SK-N-SH (cell line): ENCODE measurements around the gene ARHGAP5. TPM values are rescaled to one million over a fixed set of nuclear protein-coding genes. Genes with fewer than 3 reads are reported as not detected.

Experiments
- CTCF ChIA-PET: fragments of 300-600, 350-600 bp; formaldehyde crosslinking; extraction: SDS; loops from one replicate; lab custom pipeline; 2021; lab: Yijun Ruan, JAX
- POLR2A ChIA-PET: fragments of 350-600 bp; sonication (Branson Sonifier 250); formaldehyde crosslinking; extraction: SDS; loops from one replicate; lab custom pipeline; 2020; ENCODE audit warnings: antibody characterized with exemption, inconsistent platforms; lab: Yijun Ruan, JAX
- DNase-seq: peaks from one replicate; pipeline ENCODE4 v3.0.0; 2012
- H2AFZ ChIP-seq: fragments of 200-600 bp; sonication (generic); 2 replicates; pipeline ENCODE4 v1.8.1; 2016; ENCODE audit warnings: antibody characterized with exemption, mild to moderate bottlenecking, low read depth
- H3F3A ChIP-seq: fragments of 200-600 bp; sonication (generic); replicated peaks from 2 replicates; pipeline ENCODE3; 2016; ENCODE audit warnings: antibody characterized with exemption, mild to moderate bottlenecking; ENCODE audit not compliant: insufficient read depth
- H3K27ac ChIP-seq, 2 experiments: fragments of 200-500 bp in 1 of 2; fragments of 200-600 bp in 1 of 2; sonication (Bioruptor generic) in 1 of 2; sonication (generic), shearing (Covaris generic) in 1 of 2; 2 replicates each; pipeline versions ENCODE4 v1.5.1 to v1.6.1; 2014 to 2016; ENCODE audit warnings: low read depth in 2 of 2, inconsistent platforms in 1 of 2, low read length in 1 of 2, mild to moderate bottlenecking in 1 of 2, mixed read lengths in 1 of 2
- H3K27me3 ChIP-seq: fragments of 200-600 bp; sonication (generic), shearing (Covaris generic); 2 replicates; pipeline ENCODE4 v1.6.1; 2016; ENCODE audit warnings: mixed run types; ENCODE audit not compliant: insufficient read depth
- H3K36me3 ChIP-seq, 2 experiments: fragments of 200-500 bp in 1 of 2; fragments of 200-600 bp in 1 of 2; sonication (Bioruptor generic) in 1 of 2; sonication (generic) in 1 of 2; replicated peaks in 1 of 2; 2 replicates each; pipeline versions ENCODE3 to v1.5.1; 2014 to 2016; ENCODE audit warnings: low read length in 1 of 2, mild to moderate bottlenecking in 1 of 2; ENCODE audit not compliant: insufficient read depth in 2 of 2, control insufficient read depth in 1 of 2
- H3K4me1 ChIP-seq, 2 experiments: fragments of 200-500 bp in 1 of 2; fragments of 200-600 bp in 1 of 2; sonication (Bioruptor generic) in 1 of 2; sonication (generic), shearing (Covaris generic) in 1 of 2; 2 replicates each; pipeline versions ENCODE4 v1.5.1 to v1.6.1; 2014 to 2016; ENCODE audit warnings: low read depth in 1 of 2, low read length in 1 of 2, mixed run types in 1 of 2; ENCODE audit not compliant: insufficient read depth in 2 of 2, control insufficient read depth in 1 of 2
- H3K4me2 ChIP-seq: fragments of 200-600 bp; sonication (generic), shearing (Covaris generic); 2 replicates; pipeline ENCODE4 v1.6.1; 2017; ENCODE audit warnings: mixed run types
- H3K4me3 ChIP-seq, 2 experiments: fragments of 200-500 bp in 1 of 2; fragments of 200-600 bp in 1 of 2; sonication (Bioruptor generic) in 1 of 2; sonication (generic), shearing (Covaris generic) in 1 of 2; 2 replicates each; pipeline versions ENCODE4 v1.5.1 to v1.8.1; 2014 to 2016; ENCODE audit warnings: low read depth in 2 of 2, inconsistent platforms in 1 of 2, low read length in 1 of 2, mild to moderate bottlenecking in 1 of 2, mixed read lengths in 1 of 2, moderate library complexity in 1 of 2
- H3K79me2 ChIP-seq: fragments of 200-600 bp; sonication (generic); 2 replicates; pipeline ENCODE4 v1.8.1; 2017; ENCODE audit warnings: mild to moderate bottlenecking; ENCODE audit not compliant: insufficient read depth
- H3K9ac ChIP-seq: fragments of 200-600 bp; sonication (generic); 2 replicates; pipeline ENCODE4 v1.6.1; 2017; ENCODE audit warnings: mixed run types
- H3K9me2 ChIP-seq: fragments of 200-600 bp; sonication (generic); 2 replicates; pipeline ENCODE4 v1.6.1; 2017; ENCODE audit warnings: mixed run types
- H3K9me3 ChIP-seq: fragments of 200-600 bp; sonication (generic); 2 replicates; pipeline ENCODE4 v1.6.1; 2017; ENCODE audit warnings: mixed run types, mild to moderate bottlenecking, moderate library complexity
- H4K20me1 ChIP-seq: fragments of 200-600 bp; sonication (generic); 2 replicates; pipeline ENCODE4 v1.6.1; 2017; ENCODE audit warnings: mild to moderate bottlenecking, mixed run types; ENCODE audit not compliant: insufficient read depth
- EP300 ChIP-seq, 2 experiments: IDR thresholded peaks; 2 replicates each; pipeline versions ENCODE4 v1.4.0 to v1.6.1; 2012; ENCODE audit warnings: borderline replicate concordance in 1 of 2, low read depth in 1 of 2, low read length in 1 of 2
- EZH2phosphoT487 ChIP-seq: fragments of 200-600 bp; sonication (generic); IDR thresholded peaks from 2 replicates; pipeline ENCODE4 v1.6.1; 2017; ENCODE audit warnings: low read depth, mixed run types, mild to moderate bottlenecking, antibody characterized with exemption, moderate library complexity, borderline replicate concordance
- FOXJ3 ChIP-seq: sonication (generic); formaldehyde crosslinking; IDR thresholded peaks from 2 replicates; pipeline ENCODE4 v1.5.1; 2020; ENCODE audit warnings: mild to moderate bottlenecking, missing genetic modification reagents
- GABPA ChIP-seq: IDR thresholded peaks from 2 replicates; pipeline ENCODE4 v1.4.0; 2012; ENCODE audit warnings: low read depth, mild to moderate bottlenecking
- IRF3 ChIP-seq: fragments of 150-350 bp; IDR thresholded peaks from 2 replicates; pipeline ENCODE4 v1.6.1; 2016; ENCODE audit warnings: mild to moderate bottlenecking, low read depth, low read length
- MEF2A ChIP-seq: IDR thresholded peaks from 2 replicates; pipeline ENCODE4 v1.4.0; 2012; ENCODE audit warnings: low read depth, borderline replicate concordance
- NRF1 ChIP-seq: IDR thresholded peaks from 2 replicates; pipeline ENCODE4 v1.6.1; 2012; ENCODE audit warnings: low read depth, mild to moderate bottlenecking, low read length
- POLR2AphosphoS5 ChIP-seq: IDR thresholded peaks from 2 replicates; pipeline ENCODE4 v1.6.1; 2012; ENCODE audit warnings: low read depth, low read length
- SIN3A ChIP-seq: IDR thresholded peaks from 2 replicates; pipeline ENCODE4 v1.6.1; 2012; ENCODE audit warnings: low read depth, mild to moderate bottlenecking, low read length, moderate library complexity, borderline replicate concordance
- TAF1 ChIP-seq: IDR thresholded peaks from 2 replicates; pipeline ENCODE4 v1.6.1; 2012; ENCODE audit warnings: low read depth, mild to moderate bottlenecking, low read length, moderate library complexity, borderline replicate concordance
- USF1 ChIP-seq: IDR thresholded peaks from 2 replicates; pipeline ENCODE4 v1.4.0; 2012; ENCODE audit warnings: low read depth, borderline replicate concordance
- USF2 ChIP-seq: fragments of 150-350 bp; IDR thresholded peaks from 2 replicates; pipeline ENCODE4 v1.6.1; 2017; ENCODE audit warnings: antibody characterized with exemption, low read length, low read depth, borderline replicate concordance
- WGBS: methylation state at CpG from one replicate; pipeline ENCODE4 v1.1.6; 2017; ENCODE audit warnings: low lambda C conversion rate; 5-methylcytosine and 5-hydroxymethylcytosine counted together
- polyA plus RNA-seq, 3 experiments: library from polyadenylated mRNA; depleted of rRNA; stranded (reverse); fragments of >200 nt; gene quantifications; 2 replicates each; pipeline ENCODE4 v1.2.3, GENCODE V29; 2012

Gene ARHGAP5
- polyA plus RNA-seq, 1 of the 3 experiments (the other 2 are of a cell fraction), result 7.2 TPM

- H3K36me3 ChIP-seq, result no peaks in the 10 kb centered on the region
- DNase-seq, result no peak
- no peaks in the 10 kb centered on the region for H3K27me3 ChIP-seq
- WGBS, result 85% methylated on average over 3 of the region's 3 CpGs
- H3F3A ChIP-seq, result no peaks in the 10 kb centered on the region
- TF ChIP-seq EP300 (IDR thresholded peaks at IDR 0.05; ENCODE audit: borderline replicate concordance in 1 of 2, low read depth in 1 of 2, low read length in 1 of 2), result no peak
- TF ChIP-seq GABPA, result no peak
- TF ChIP-seq USF2, result no peak
- no peak for TF ChIP-seq IRF3
- no peak for TF ChIP-seq USF1
- no peak for TF ChIP-seq TAF1
- no peak for TF ChIP-seq POLR2AphosphoS5
- no peak for TF ChIP-seq NRF1
- no peak for TF ChIP-seq FOXJ3 (CRISPR knock-in tag)
- TF ChIP-seq, all 33 proteins: peak for 0
- Histone ChIP-seq H2AFZ (no peak overlapping the region), H3K4me1 (no peaks in the 10 kb centered on the region), H4K20me1 (no peaks in the 10 kb centered on the region), H3K4me2 (no peak overlapping the region), H3K9me3 (no peaks in the 10 kb centered on the region), H3K27ac (no peak overlapping the region), H3K4me3 (no peak overlapping the region), H3K9me2 (no peaks in the 10 kb centered on the region), H3K9ac (no peak overlapping the region), H3K79me2 (no peaks in the 10 kb centered on the region)
- CTCF ChIA-PET, result no interaction called here
- POLR2A ChIA-PET, result no interaction called here
These were observed 92.1 kb downstream of the ARHGAP5 start for GRCh38 chr14:32169191-32169590.

- no peak overlapping the region for H2AFZ ChIP-seq
- POLR2A ChIA-PET, result no interaction called here
- H3K4me1 ChIP-seq, result no peaks in the 10 kb centered on the region
- no peaks in the 10 kb centered on the region for H3K9me2 ChIP-seq
- H3K27ac ChIP-seq, result no peak overlapping the region
- TF ChIP-seq TAF1 (no peak), MEF2A (no peak), EZH2phosphoT487 (no peak), EP300 (IDR thresholded peaks at IDR 0.05; ENCODE audit: borderline replicate concordance in 1 of 2, low read depth in 1 of 2, low read length in 1 of 2) (no peak), SIN3A (no peak)
- WGBS, result 94% methylated on average over 5 of the region's 5 CpGs
- no peaks in the 10 kb centered on the region for H4K20me1 ChIP-seq
- H3K9ac ChIP-seq, result no peak overlapping the region
- no peaks in the 10 kb centered on the region for H3F3A ChIP-seq
- H3K27me3 ChIP-seq, result no peaks in the 10 kb centered on the region
- no peak overlapping the region for H3K4me3 ChIP-seq
- no peaks in the 10 kb centered on the region for H3K9me3 ChIP-seq
- no peak for DNase-seq
- H3K79me2 ChIP-seq, result no peaks in the 10 kb centered on the region
- CTCF ChIA-PET, result interaction anchor here (1.0 kb wide), 1 partner anchor 83 kb away, joined by 3 read pairs; no protein-coding TSS in a partner anchor
- H3K4me2 ChIP-seq, result no peak overlapping the region
- no peaks in the 10 kb centered on the region for H3K36me3 ChIP-seq
These were observed 94.4 kb downstream of the ARHGAP5 start for GRCh38 chr14:32171469-32171868.
